Upper lobe of left lung (tissue), 6 donors: ENCODE measurements around the gene ANKRD60. TPM values are rescaled to one million over a fixed set of nuclear protein-coding genes. Genes with fewer than 3 reads are reported as not detected.

ENCODE experiments used
- ATAC-seq, 2 donors: fragments of 200-7000 bp; cut with Tn5 transposase; one replicate each; pipeline ENCODE4 v1.9.1; 2022; ENCODE audit warnings: mild to moderate bottlenecking in 2 of 2, moderate library complexity in 2 of 2; ENCODE audit not compliant: low FRiP score in 2 of 2
- DNase-seq, 2 donors: peaks; one replicate each; pipeline ENCODE4 v3.0.0-alpha.2; 2019 to 2020
- H3K27ac ChIP-seq, 4 donors: fragments of 200-600 bp; sonication (generic); one replicate each; pipeline ENCODE4 v1.5.1; 2016 to 2019
- H3K27me3 ChIP-seq, 4 donors: fragments of 200-600 bp; sonication (generic); one replicate each; pipeline ENCODE4 v1.5.1; 2017 to 2019
- H3K36me3 ChIP-seq, 4 donors: fragments of 200-600 bp; sonication (generic); one replicate each; pipeline ENCODE4 v1.5.1; 2016 to 2019
- H3K4me1 ChIP-seq, 4 donors: fragments of 200-600 bp; sonication (generic); one replicate each; pipeline ENCODE4 v1.5.1; 2018 to 2019
- H3K4me3 ChIP-seq, 4 donors: fragments of 200-600 bp; sonication (generic); one replicate each; pipeline ENCODE4 v1.5.1; 2017 to 2019; ENCODE audit warnings: mild to moderate bottlenecking in 2 of 4, moderate library complexity in 1 of 4
- H3K9me3 ChIP-seq, 4 donors: fragments of 200-600 bp; sonication (generic); one replicate each; pipeline ENCODE4 v1.5.1; 2018 to 2019
- CTCF ChIP-seq, 6 experiments: fragments of 450-650 bp in 4 of 6; fragments of 200-600 bp in 2 of 6; sonication (generic) in 2 of 6; IDR thresholded peaks; one replicate each; pipeline ENCODE4 v1.5.1; 2016 to 2019; ENCODE audit warnings: antibody characterized with exemption in 6 of 6
- EP300 ChIP-seq, 4 donors: sonication (generic); formaldehyde crosslinking; IDR thresholded peaks; one replicate each; pipeline ENCODE4 v1.5.1; 2017; ENCODE audit warnings: antibody characterized with exemption in 4 of 4, control low read depth in 2 of 4
- POLR2A ChIP-seq, 4 donors: fragments of 450-650 bp; IDR thresholded peaks; one replicate each; pipeline ENCODE4 v1.5.1; 2016 to 2017; ENCODE audit warnings: antibody characterized with exemption in 4 of 4, mild to moderate bottlenecking in 2 of 4
- POLR2AphosphoS5 ChIP-seq, 2 donors: sonication (generic); formaldehyde crosslinking; IDR thresholded peaks; one replicate each; pipeline ENCODE4 v1.5.1; 2017; ENCODE audit warnings: antibody characterized with exemption in 2 of 2
- WGBS, 2 donors: methylation state at CpG; one replicate each; pipeline ENCODE4 v1.1.5; 2017 to 2018; 5-methylcytosine and 5-hydroxymethylcytosine counted together
- total RNA-seq, 6 donors: library from RNA; depleted of rRNA in 4 of 6; stranded (reverse); fragments of >200 nt in 4 of 6; gene quantifications; one replicate each; pipeline versions ENCODE4 v1.1.0 to v1.2.1, GENCODE V29; 2016 to 2021
- donor health status: DM: no; HTN: no; CAD: no; lungs with moderate emphysema.
- donor health status: DM: no; HTN: yes; CAD: no; lungs with severe emphysema.

The ANKRD60 gene
- total RNA-seq, 6 donors from 2014 or later = not detected

- DNase-seq (peak in 1 of 2 donors; percentile 59), ATAC-seq (peak; percentile 46 to 79)
- H3K9me3 ChIP-seq = peaks cover 0 to 11% (median 7%) of the 10 kb centered on the region in 4 donors
- peaks cover 0 to 12% (median 6%) of the 10 kb centered on the region in 4 donors for H3K4me1 ChIP-seq
- H3K4me3 ChIP-seq = no peak overlapping the region
- no peaks in the 10 kb centered on the region for H3K36me3 ChIP-seq
- H3K27me3 ChIP-seq = no peaks in the 10 kb centered on the region
- TF ChIP-seq POLR2A (IDR thresholded peaks at IDR 0.05) (no peak), POLR2AphosphoS5 (IDR thresholded peaks at IDR 0.05) (peak; percentile 20 to 54), EP300 (IDR thresholded peaks at IDR 0.05) (peak in 1 of 4 donors; percentile 63)
- peak overlapping the region in 1 of 4 donors; percentile 50 for H3K27ac ChIP-seq
- 21 to 27% methylated on average over 4 of the region's 4 CpGs for WGBS, 2 donors
Observed at GRCh38 chr20:58216334-58216733, 12.1 kb downstream of the ANKRD60 start.

- TF ChIP-seq CTCF (IDR thresholded peaks at IDR 0.05) (no peak), POLR2AphosphoS5 (IDR thresholded peaks at IDR 0.05) (no peak), POLR2A (IDR thresholded peaks at IDR 0.05) (no peak), EP300 (IDR thresholded peaks at IDR 0.05) (no peak)
- peaks cover 0 to 12% (median 6%) of the 10 kb centered on the region in 4 donors for H3K4me1 ChIP-seq
- no peak overlapping the region for H3K27ac ChIP-seq
- H3K4me3 ChIP-seq = no peak overlapping the region
- DNase-seq (no peak), ATAC-seq (no peak)
- no peaks in the 10 kb centered on the region for H3K27me3 ChIP-seq
- 89 to 92% methylated on average over 5 to 6 of the region's 6 CpGs for WGBS, 2 donors
- peaks cover 0 to 11% (median 7%) of the 10 kb centered on the region in 4 donors for H3K9me3 ChIP-seq
- H3K36me3 ChIP-seq = no peaks in the 10 kb centered on the region
Observed at GRCh38 chr20:58215116-58215515, 13.3 kb downstream of the ANKRD60 start.

GRCh38 chr20:58214310-58214709 lies 14.1 kb downstream of the ANKRD60 start:
- Histone ChIP-seq H3K4me3 (no peak overlapping the region), H3K9me3 (peaks cover 0 to 11% (median 5%) of the 10 kb centered on the region in 4 donors), H3K27ac (no peak overlapping the region), H3K36me3 (no peaks in the 10 kb centered on the region), H3K27me3 (no peaks in the 10 kb centered on the region), H3K4me1 (peaks cover 3 to 19% (median 8%) of the 10 kb centered on the region in 4 donors)
- 83 to 84% methylated on average over 8 of the region's 8 CpGs for WGBS, 2 donors
- TF ChIP-seq POLR2A (IDR thresholded peaks at IDR 0.05) = no peak
- TF ChIP-seq CTCF (IDR thresholded peaks at IDR 0.05) = no peak
- TF ChIP-seq EP300 (IDR thresholded peaks at IDR 0.05) = no peak
- TF ChIP-seq POLR2AphosphoS5 (IDR thresholded peaks at IDR 0.05) = no peak
- ATAC-seq (no peak), DNase-seq (no peak)

GRCh38 chr20:58213716-58214115 lies 14.7 kb downstream of the ANKRD60 start:
- WGBS, 2 donors = 68 to 82% methylated on average over 3 to 4 of the region's 5 CpGs
- Histone ChIP-seq H3K9me3 (peaks cover 0 to 5% (median under 1%) of the 10 kb centered on the region in 4 donors), H3K27ac (no peak overlapping the region), H3K36me3 (no peaks in the 10 kb centered on the region), H3K4me1 (peaks cover 3 to 19% (median 8%) of the 10 kb centered on the region in 4 donors), H3K4me3 (no peak overlapping the region), H3K27me3 (no peaks in the 10 kb centered on the region)
- no peak for ATAC-seq
- no peak for DNase-seq
- TF ChIP-seq EP300 (IDR thresholded peaks at IDR 0.05) (no peak), POLR2A (IDR thresholded peaks at IDR 0.05) (no peak), POLR2AphosphoS5 (IDR thresholded peaks at IDR 0.05) (no peak), CTCF (IDR thresholded peaks at IDR 0.05) (no peak)

GRCh38 chr20:58213121-58213520 lies 15.3 kb downstream of the ANKRD60 start:
- no peaks in the 10 kb centered on the region for H3K36me3 ChIP-seq
- peaks cover 3 to 19% (median 8%) of the 10 kb centered on the region in 4 donors for H3K4me1 ChIP-seq
- TF ChIP-seq POLR2AphosphoS5 (IDR thresholded peaks at IDR 0.05) (no peak), POLR2A (IDR thresholded peaks at IDR 0.05) (no peak), EP300 (IDR thresholded peaks at IDR 0.05) (no peak), CTCF (IDR thresholded peaks at IDR 0.05) (no peak)
- DNase-seq = no peak
- 46 to 57% methylated on average over 8 of the region's 8 CpGs for WGBS, 2 donors
- H3K27ac ChIP-seq = no peak overlapping the region
- no peaks in the 10 kb centered on the region for H3K9me3 ChIP-seq
- no peaks in the 10 kb centered on the region for H3K27me3 ChIP-seq
- ATAC-seq = no peak
- no peak overlapping the region for H3K4me3 ChIP-seq
